GM12801 (cell line): ENCODE results near the gene TNFRSF8.

Experiments
- TF ChIP-seq, protein P1 (sequence below): IDR thresholded peaks from one replicate; pipeline ENCODE4 v1.5.1; 2011; ENCODE audit warnings: control low read depth; ENCODE audit not compliant: insufficient read length; ENCODE audit errors: extremely low read depth

Gene TNFRSF8

DNA sequence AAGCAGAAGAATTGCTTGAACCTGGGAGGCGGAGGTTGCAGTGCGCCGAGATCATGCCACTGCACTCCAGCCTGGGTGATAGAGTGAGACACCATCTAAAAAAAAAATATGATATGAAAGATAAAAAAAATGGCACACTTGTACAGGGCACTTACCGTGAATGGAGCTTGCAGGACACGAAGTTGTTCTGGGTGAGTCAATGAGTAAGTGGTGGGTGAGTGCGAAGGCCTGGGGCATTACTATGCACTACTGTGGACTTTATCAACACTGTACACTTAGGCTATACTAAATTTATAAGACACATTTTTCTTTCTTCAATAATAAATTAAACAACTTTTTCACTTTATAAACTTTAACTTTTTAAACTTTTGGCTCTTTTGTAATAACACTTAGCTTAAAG lies 37.0 kb downstream of the TNFRSF8 start:
- TF ChIP-seq, protein P1, sequence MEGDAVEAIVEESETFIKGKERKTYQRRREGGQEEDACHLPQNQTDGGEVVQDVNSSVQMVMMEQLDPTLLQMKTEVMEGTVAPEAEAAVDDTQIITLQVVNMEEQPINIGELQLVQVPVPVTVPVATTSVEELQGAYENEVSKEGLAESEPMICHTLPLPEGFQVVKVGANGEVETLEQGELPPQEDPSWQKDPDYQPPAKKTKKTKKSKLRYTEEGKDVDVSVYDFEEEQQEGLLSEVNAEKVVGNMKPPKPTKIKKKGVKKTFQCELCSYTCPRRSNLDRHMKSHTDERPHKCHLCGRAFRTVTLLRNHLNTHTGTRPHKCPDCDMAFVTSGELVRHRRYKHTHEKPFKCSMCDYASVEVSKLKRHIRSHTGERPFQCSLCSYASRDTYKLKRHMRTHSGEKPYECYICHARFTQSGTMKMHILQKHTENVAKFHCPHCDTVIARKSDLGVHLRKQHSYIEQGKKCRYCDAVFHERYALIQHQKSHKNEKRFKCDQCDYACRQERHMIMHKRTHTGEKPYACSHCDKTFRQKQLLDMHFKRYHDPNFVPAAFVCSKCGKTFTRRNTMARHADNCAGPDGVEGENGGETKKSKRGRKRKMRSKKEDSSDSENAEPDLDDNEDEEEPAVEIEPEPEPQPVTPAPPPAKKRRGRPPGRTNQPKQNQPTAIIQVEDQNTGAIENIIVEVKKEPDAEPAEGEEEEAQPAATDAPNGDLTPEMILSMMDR: no peak

DNA sequence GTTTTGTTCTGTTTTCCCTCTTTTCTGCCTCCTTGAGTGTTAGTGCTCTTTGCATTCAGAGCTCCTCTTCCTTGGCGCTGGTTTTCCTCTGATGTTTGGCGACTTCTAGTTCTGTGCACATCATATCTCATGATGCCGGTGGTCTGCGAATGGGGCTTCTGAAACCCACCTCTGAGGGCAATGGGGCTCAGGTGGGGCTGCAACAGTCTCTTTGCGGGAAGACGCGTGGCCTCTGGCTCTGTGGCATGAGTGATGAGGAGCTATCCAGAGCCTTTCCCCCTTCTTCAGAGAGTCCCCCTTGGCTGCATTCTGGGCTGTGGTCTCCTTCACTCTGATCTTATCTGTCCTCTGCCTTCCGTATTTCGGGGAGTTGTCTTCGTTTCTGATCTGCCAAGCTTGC lies 39.0 kb downstream of the TNFRSF8 start:
- TF ChIP-seq, protein P1: no peak

DNA sequence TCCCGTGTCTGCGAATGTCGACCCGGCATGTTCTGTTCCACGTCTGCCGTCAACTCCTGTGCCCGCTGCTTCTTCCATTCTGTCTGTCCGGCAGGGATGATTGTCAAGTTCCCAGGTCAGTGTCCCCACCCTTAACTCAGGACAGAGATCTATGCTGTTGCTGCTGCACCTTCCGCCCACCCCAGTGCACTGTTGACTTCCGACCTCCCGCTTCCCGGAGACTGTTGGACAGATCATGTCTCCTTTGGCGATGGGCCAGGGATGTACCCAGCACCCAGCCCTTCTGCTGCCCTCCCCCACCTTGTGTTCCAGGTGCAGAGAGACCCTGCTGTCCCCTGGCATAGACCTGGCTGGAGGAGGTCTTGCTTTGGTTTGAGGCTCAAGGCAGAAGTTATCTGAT lies 41.3 kb downstream of the TNFRSF8 start:
- TF ChIP-seq, protein P1: no peak

DNA sequence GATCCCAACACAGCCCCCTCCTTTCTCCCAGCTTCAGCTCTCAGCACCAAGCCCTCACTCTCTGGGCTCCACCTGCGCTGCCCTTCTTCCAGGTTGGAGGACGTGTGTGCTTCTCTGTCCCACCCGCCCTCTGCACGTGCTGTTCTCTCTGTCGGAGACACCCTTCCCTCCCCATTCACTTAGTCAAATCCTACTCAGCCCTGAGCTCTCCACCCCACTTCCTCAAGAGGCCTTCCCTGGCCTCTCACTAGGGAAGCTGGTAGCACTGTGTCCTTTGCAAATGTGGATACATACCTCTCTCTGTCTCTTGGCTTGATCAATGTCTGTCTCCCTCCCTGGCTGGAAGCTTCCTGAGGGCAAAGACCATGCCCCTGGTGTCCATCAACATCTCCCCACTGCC lies 43.0 kb downstream of the TNFRSF8 start:
- TF ChIP-seq, protein P1: no peak

DNA sequence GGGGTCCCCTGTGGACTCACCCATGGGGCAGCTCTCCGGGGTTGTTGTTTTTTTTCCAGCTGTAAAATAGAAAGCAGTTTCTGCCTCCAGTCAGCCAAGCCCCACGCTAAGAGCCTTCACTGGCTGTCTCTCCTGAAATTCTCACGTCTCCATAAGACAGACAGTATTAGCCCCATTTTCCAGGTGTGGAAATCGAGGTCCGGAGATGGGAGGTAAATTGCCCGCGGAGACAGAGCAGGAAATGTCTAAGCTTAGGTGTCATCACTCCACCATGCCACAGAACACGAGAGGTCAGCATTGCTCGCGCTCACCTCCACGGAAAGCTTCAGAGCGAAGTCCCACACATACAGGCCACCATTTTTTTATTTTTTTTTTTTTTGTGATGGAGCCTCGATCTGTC lies 44.6 kb downstream of the TNFRSF8 start:
- TF ChIP-seq, protein P1: no peak

DNA sequence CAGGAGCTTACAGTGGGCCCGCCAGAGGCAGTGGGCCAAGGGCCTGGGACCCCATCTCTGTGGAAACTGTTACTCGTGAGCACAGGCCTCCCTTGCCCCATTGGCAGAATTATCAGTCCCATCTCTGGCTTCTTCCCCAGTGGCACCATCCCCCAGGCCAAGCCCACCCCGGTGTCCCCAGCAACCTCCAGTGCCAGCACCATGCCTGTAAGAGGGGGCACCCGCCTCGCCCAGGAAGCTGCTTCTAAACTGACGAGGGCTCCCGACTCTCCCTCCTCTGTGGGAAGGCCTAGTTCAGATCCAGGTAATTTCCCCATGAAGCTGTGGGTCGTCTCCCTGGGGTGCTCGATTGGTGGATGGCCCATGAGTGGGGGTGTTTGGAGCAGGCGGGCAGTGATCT lies 46.8 kb downstream of the TNFRSF8 start:
- TF ChIP-seq, protein P1: no peak

GRCh38 chr1:12111741-12112140 lies 48.6 kb downstream of the TNFRSF8 start:
- TF ChIP-seq, protein P1: no peak

DNA sequence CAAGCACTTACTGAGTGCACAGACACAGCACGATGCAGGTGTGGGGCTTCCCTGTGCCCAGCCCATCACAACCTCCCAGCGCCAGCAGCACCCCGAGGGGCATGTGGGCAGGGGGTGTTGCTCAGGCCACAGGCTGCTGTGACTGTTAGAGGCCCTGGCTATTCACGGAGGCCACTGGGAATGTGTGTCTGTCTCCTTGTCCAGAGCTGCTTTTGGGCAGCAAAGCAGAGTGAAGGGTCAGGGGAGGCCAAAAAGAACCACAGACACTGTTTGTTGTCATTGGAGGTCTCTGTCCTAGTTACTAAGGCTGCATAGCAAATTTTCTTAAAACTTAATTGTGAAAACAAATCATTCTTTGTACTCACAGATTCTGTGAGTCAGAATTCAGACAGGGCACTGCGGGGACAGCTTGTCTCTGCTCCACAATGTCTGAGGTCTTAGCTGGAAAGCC lies 49.6 kb downstream of the TNFRSF8 start:
- TF ChIP-seq, protein P1: no peak
